Heart right ventricle (tissue), 16 donors: ENCODE measurements around the gene FBN3. TPM values are rescaled to one million over a fixed set of nuclear protein-coding genes. Genes with fewer than 3 reads are reported as not detected.
"Not testable (repeated sequence)": the region's sequence is repeated elsewhere in the genome, so short reads cannot be mapped to it uniquely, and the experiment has no call there.

Experiments
- ATAC-seq, 8 donors: fragments of 200-7000 bp; cut with Tn5 transposase; one replicate each; pipeline ENCODE4 v1.9.1; 2020; ENCODE audit warnings: mild to moderate bottlenecking in 8 of 8, moderate library complexity in 8 of 8, moderate number of reproducible peaks in 1 of 8
- DNase-seq, 2 donors: peaks; one replicate each; pipeline ENCODE4 v3.0.0-alpha.2; 2020
- H3K27ac ChIP-seq, 10 donors: fragments of 200-600 bp; sonication (generic) in 2 of 10; one replicate each; pipeline versions ENCODE4 v1.5.0 to v1.8.0; 2020 to 2022; ENCODE audit warnings: mild to moderate bottlenecking in 3 of 10
- H3K27me3 ChIP-seq, 7 donors: fragments of 200-600 bp; one replicate each; pipeline ENCODE4 v1.8.0; 2021 to 2022; ENCODE audit warnings: mild to moderate bottlenecking in 2 of 7
- H3K36me3 ChIP-seq, 9 donors: fragments of 200-600 bp; sonication (generic) in 1 of 9; one replicate each; pipeline versions ENCODE4 v1.5.0 to v1.8.0; 2020 to 2022; ENCODE audit warnings: mild to moderate bottlenecking in 2 of 9
- H3K4me1 ChIP-seq, 9 donors: fragments of 200-600 bp; sonication (generic) in 1 of 9; one replicate each; pipeline versions ENCODE4 v1.5.0 to v1.8.0; 2020 to 2022; ENCODE audit warnings: mild to moderate bottlenecking in 4 of 9
- H3K4me3 ChIP-seq, 10 donors: fragments of 200-600 bp; sonication (generic) in 2 of 10; one replicate each; pipeline versions ENCODE4 v1.5.0 to v1.8.0; 2020 to 2022; ENCODE audit warnings: mild to moderate bottlenecking in 7 of 10, moderate library complexity in 2 of 10
- H3K9me3 ChIP-seq, 11 donors: fragments of 200-600 bp in 10 of 11; sonication (generic) in 2 of 11; one replicate each; pipeline versions ENCODE4 v1.5.0 to v1.8.0; 2013 to 2022; ENCODE audit warnings: mild to moderate bottlenecking in 2 of 11, control low read depth in 1 of 11, moderate library complexity in 1 of 11
- CTCF ChIP-seq, 9 donors: fragments of 200-600 bp; sonication (generic) in 2 of 9; IDR thresholded peaks; one replicate each; pipeline versions ENCODE4 v1.5.0 to v1.8.0; 2021 to 2022; ENCODE audit warnings: antibody characterized with exemption in 9 of 9, mild to moderate bottlenecking in 5 of 9, moderate library complexity in 1 of 9
- WGBS, 2 donors: extraction: QIAGEN DNeasy Blood & Tissue Kit; methylation state at CpG; one replicate each; pipeline ENCODE4 v1.1.7; 2013; ENCODE audit warnings: inconsistent platforms in 1 of 2; 5-methylcytosine and 5-hydroxymethylcytosine counted together
- intact Hi-C, 10 donors: fragments of 100-400 bp; cut with DNase I; formaldehyde crosslinking; loops; one replicate each; pipeline versions ENCODE4 v1.11.1 to v1.14.2; 2022
- polyA plus RNA-seq, 2 donors: library from polyadenylated mRNA; stranded (reverse); fragments of 200-250 nt; gene quantifications; one replicate each; pipeline ENCODE4 v1.2.3, GENCODE V29; 2013
- total RNA-seq, 10 donors: library from RNA; stranded (reverse); fragmentation: NEBNext Ultra II Directional in 3 of 10; extraction: Animal tissue kit (Norgen Biotek cat#: 25700) in 3 of 10; gene quantifications; one replicate each; pipeline versions ENCODE4 v1.2.1 to v1.2.4, GENCODE V29; 2021 to 2023
- donor health status: Arrhythmogenic right ventricular cardiomyopathy.
- donor health status: ischemic (EF 13 %, LVEDD 7.1; RV severe dilation, severe dysfunction).
- donor health status: healthy with polysubstance abuse.
- donor health status: DM: no; HTN: yes; CAD: no.
- donor health status: DM: no; HTN: no; CAD: no.
- donor health status: ischemic (EF 25% LVEDD 6.9; RV normal size, moderate dysfunction).
- donor health status: ischemic (EF 25% LVEDD 5.7; RV mildly dilated, moderate dysfunction).
- donor health status: healthy.
- donor health status: DM: yes; HTN: yes; CAD: no.
- donor health status: Ischemic cardiomyopathy.
- donor health status: ischemic (EF 35%, LVEDD 5.7; RV mildly dilated, moderate dysfunction).
- donor health status: nonischemic (EF 11% LVEDD 7.7; RV severe dilation, severe dysfunction).
- donor health status: DM: yes; HTN: yes; CAD: no.
- donor health status: PGD.
- donor health status: ischemic (EF 29% LVEDD 5.4; RV normal size, mild dysfunction).
- donor health status: nonischemic (EF 23%, LVEDD 6.1; RV moderate dilation, normal function).

FBN3 gene
- total and polyA plus RNA-seq, 12 donors = 0.05 to 0.26 (median 0.06) TPM; not detected in 9

GRCh38 chr19:8154014-8154413 is 4.6 kb upstream of the FBN3 start:
- Histone ChIP-seq H3K4me1 (peaks cover 0 to 18% (median 14%) of the 10 kb centered on the region in 9 donors), H3K27me3 (peaks cover 4 to 31% (median 26%) of the 10 kb centered on the region in 7 donors)
- TF ChIP-seq CTCF (IDR thresholded peaks at IDR 0.05) = peak in 2 of 9 donors; percentile 5 to 10
- H3K36me3 ChIP-seq, ATAC-seq, DNase-seq, H3K9me3 ChIP-seq, H3K4me3 ChIP-seq, H3K27ac ChIP-seq: not testable (repeated sequence)
- intact Hi-C loops = loop anchor here in 8 of 10 donors (2.0 to 10.0 kb wide), 5 partner anchors 99 to 209 kb away; partner anchors contain the start of gene TIMM44 (in 4 of the 8)
- 50 to 57% methylated on average over 9 to 10 of the region's 10 CpGs for WGBS, 2 donors

DNA sequence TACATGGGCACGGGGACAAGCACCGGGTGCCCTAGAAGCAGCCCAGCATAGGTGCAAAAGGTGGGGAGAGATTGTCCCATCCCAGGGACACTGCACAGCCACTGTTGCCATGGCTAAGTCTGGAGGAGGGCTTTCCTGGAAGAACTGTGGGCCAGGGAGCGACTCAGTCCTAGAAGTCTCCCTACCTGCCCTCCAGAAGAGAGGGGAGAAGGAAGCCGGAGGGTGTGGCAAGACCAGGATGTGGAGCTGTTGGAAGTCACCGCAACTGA is 2.3 kb upstream of the FBN3 start:
- H3K27me3 ChIP-seq = peaks cover 10 to 54% (median 49%) of the 10 kb centered on the region in 7 donors
- ATAC-seq (no peak), DNase-seq (no peak)
- H3K4me1 ChIP-seq = peaks cover 0 to 27% (median 22%) of the 10 kb centered on the region in 9 donors
- intact Hi-C loops = loop anchor here in 7 of 10 donors (1.0 to 10.0 kb wide), 5 partner anchors 10 to 207 kb away; partner anchors contain the start of gene TIMM44 (in 4 of the 7)
- TF ChIP-seq CTCF (IDR thresholded peaks at IDR 0.05) = no peak
- no peak overlapping the region for H3K27ac ChIP-seq
- WGBS, 2 donors = 54 to 60% methylated on average over 5 of the region's 5 CpGs
- no peaks in the 10 kb centered on the region for H3K9me3 ChIP-seq
- H3K36me3 ChIP-seq = no peaks in the 10 kb centered on the region
- no peak overlapping the region for H3K4me3 ChIP-seq

DNA sequence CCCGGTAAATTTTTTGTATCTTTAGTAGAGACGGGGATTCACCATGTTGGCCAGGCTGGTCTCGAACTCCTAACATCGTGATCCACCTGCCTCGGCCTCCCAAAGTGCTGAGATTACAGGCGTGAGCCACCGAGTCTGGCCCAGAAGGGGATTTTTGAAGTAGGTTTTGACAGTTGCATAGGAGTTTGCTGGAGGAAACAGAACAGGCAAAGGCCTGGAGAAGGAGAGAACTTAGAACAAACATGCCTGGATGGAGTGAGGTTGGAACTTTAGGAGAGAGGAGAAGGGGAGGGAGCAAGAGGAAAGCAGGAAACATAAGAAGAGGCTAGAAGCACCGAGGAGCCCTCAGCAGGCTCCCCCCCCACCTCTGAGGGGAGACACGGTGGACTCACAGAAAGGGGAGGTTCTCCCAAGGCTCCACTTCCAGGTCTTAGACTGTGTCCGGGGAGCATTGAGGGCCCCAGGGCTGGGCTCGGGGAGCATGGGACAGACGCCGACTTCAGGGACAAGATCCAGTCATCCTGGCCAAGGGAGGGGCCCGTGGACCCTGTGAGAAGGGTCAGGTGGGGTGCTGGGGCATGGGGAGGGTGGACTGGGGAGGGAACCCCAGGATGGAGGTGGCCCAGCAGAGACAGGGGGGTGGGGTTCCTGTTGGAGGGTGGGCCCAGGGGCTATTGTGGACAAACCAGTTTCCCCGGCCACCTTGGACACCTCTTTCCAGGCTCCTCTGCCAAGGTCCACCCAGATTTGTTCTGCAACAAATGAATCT is 1.8 kb upstream of the FBN3 start:
- Histone ChIP-seq H3K36me3 (no peaks in the 10 kb centered on the region), H3K4me1 (peaks cover 0 to 27% (median 22%) of the 10 kb centered on the region in 9 donors), H3K27me3 (peaks cover 10 to 58% (median 51%) of the 10 kb centered on the region in 7 donors), H3K4me3 (no peak overlapping the region), H3K27ac (no peak overlapping the region), H3K9me3 (no peaks in the 10 kb centered on the region)
- 80 to 86% methylated on average over 15 of the region's 15 CpGs for WGBS, 2 donors
- TF ChIP-seq CTCF (IDR thresholded peaks at IDR 0.05) = no peak
- DNase-seq (no peak), ATAC-seq (no peak)
- intact Hi-C loops = loop anchor here in 7 of 10 donors (1.0 to 10.0 kb wide), 5 partner anchors 10 to 206 kb away; partner anchors contain the start of gene TIMM44 (in 4 of the 7)

DNA sequence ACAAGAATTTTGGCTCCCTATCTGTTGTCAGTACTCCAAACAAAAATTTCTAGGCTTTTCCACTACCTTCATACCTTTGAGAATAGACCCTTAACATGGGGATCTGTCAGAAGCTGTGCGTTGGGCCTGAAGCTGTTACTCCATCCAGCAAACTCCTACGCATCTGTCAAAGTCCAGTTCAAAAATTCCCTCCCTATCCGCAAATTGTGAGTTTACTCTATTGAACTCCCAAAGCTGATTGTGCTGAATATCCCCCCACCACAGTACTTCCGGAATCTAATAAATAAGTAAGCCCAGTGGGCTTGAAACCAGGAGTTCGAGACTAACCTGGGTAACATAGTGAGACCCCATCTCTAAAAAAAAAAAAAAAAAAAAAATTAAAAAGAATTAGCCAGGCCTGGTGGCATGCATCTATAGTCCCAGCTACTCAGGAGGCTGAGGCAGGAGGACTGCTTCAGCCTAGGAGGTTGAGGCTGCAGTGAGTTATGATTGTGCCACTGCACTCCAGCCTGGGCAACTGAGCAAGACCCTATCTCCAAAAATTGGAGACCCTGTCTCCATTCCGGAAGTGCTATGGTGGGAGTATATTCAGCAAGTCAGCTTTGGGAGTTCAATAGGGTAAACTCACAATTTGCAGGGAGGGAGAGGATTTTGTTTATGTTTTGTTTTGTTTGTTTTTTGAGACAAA is 930 bp upstream of the FBN3 start:
- Histone ChIP-seq H3K27ac (no peak overlapping the region), H3K27me3 (peaks cover 10 to 62% (median 52%) of the 10 kb centered on the region in 7 donors), H3K9me3 (no peaks in the 10 kb centered on the region), H3K36me3 (no peaks in the 10 kb centered on the region), H3K4me3 (no peak overlapping the region), H3K4me1 (peaks cover 0 to 27% (median 22%) of the 10 kb centered on the region in 9 donors)
- DNase-seq = no peak
- no peak for ATAC-seq
- TF ChIP-seq CTCF (IDR thresholded peaks at IDR 0.05) = no peak
- 92 to 93% methylated on average over 6 of the region's 6 CpGs for WGBS, 2 donors
- intact Hi-C loops = loop anchor here in 7 of 10 donors (10.0 kb wide), 4 partner anchors 176 to 206 kb away; partner anchors contain the start of gene TIMM44 (in 4 of the 7)
